ENCODE data around the gene SAYSD1.

DNA sequence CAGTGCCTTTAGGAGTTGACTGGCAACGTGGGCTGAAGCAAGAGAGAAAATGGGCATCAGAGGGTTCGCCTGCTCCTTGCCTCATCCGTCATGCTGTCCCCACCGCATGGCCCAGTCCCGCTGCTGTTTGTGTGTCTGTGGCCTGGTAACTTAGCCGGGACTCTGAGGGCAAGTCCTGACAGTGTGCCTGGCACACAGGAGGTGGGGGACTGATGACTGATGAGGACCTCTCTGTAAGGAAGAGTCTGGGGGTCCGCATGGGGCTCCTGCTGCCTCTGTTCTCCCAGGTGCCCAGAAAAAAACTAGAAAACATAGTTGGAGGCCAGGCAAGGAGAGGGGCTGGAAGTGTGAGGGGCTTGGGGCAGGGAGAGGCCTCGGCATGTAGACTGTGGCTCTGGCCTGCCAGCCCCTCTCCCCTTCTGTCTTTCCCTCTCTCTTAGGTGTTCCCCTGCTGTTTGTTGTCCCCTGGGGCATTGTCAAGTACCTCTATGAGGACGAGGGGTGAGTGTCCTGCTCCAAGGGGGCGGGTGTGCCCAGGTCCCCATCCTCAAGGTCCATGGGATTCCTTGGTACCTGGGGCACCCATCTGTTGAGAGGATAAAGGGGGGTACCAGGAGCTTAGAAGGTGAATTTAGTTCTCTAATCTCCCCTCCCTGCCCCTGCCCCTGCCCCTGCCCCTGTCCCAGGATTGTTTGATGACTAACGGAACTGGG, 36.9 kb downstream of the SAYSD1 start:
- TF ChIP-seq, protein P1, sequence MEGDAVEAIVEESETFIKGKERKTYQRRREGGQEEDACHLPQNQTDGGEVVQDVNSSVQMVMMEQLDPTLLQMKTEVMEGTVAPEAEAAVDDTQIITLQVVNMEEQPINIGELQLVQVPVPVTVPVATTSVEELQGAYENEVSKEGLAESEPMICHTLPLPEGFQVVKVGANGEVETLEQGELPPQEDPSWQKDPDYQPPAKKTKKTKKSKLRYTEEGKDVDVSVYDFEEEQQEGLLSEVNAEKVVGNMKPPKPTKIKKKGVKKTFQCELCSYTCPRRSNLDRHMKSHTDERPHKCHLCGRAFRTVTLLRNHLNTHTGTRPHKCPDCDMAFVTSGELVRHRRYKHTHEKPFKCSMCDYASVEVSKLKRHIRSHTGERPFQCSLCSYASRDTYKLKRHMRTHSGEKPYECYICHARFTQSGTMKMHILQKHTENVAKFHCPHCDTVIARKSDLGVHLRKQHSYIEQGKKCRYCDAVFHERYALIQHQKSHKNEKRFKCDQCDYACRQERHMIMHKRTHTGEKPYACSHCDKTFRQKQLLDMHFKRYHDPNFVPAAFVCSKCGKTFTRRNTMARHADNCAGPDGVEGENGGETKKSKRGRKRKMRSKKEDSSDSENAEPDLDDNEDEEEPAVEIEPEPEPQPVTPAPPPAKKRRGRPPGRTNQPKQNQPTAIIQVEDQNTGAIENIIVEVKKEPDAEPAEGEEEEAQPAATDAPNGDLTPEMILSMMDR (IDR thresholded peaks at IDR 0.05; ENCODE audit: low read depth, low read length, poor library complexity, severe bottlenecking) = no peak
- no peak for TF ChIP-seq EZH2phosphoT487 (IDR thresholded peaks at IDR 0.05; ENCODE audit: borderline replicate concordance, low read length)
